IPS-18a (cell line): ENCODE measurements around the gene SIGLECL1.

Source experiments
- H3K27ac ChIP-seq: one replicate; pipeline ENCODE4 v1.5.1; 2013; ENCODE audit warnings: low read length
- H3K27me3 ChIP-seq: one replicate; pipeline ENCODE4 v1.6.1; 2013; ENCODE audit warnings: mild to moderate bottlenecking, low read length; ENCODE audit not compliant: control insufficient read depth, insufficient read depth
- H3K36me3 ChIP-seq: one replicate; pipeline ENCODE4 v1.6.1; 2013; ENCODE audit warnings: low read depth, low read length; ENCODE audit not compliant: control insufficient read depth
- H3K4me1 ChIP-seq: one replicate; pipeline ENCODE4 v1.6.1; 2013; ENCODE audit warnings: low read depth, low read length; ENCODE audit not compliant: control insufficient read depth
- H3K4me3 ChIP-seq: one replicate; pipeline ENCODE4 v1.5.1; 2013; ENCODE audit warnings: low read length
- H3K9ac ChIP-seq: one replicate; pipeline ENCODE4 v1.6.1; 2013; ENCODE audit warnings: mild to moderate bottlenecking, low read length, moderate library complexity
- H3K9me3 ChIP-seq: one replicate; pipeline ENCODE4 v1.6.1; 2013; ENCODE audit warnings: low read depth, low read length; ENCODE audit not compliant: control insufficient read depth

SIGLECL1 gene

DNA sequence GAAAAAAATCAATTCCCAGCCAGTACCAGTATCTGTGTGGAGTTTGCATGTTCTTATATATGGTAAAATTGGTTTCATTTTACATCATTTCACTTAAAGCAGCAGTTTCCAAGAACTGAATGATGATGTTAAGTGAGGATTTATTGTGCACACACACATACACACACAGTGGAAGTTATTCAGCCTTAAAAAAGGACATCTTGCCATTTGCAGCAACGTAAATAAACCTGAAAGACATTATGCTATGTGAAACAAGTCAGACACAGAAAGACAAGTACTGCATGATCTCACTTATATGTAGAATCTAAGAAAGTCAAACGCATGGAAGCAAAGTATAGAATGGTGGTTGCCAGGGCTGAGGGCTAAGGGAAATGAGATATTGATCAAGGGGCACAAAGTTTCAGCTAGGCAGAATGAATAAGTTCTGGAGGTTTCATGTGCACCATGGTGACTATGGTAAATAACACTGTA, 5.3 kb downstream of the SIGLECL1 start:
- Histone ChIP-seq H3K9ac (no peak overlapping the region), H3K27me3 (no peaks in the 10 kb centered on the region), H3K4me3 (no peak overlapping the region), H3K36me3 (no peaks in the 10 kb centered on the region), H3K4me1 (peaks cover 10% of the 10 kb centered on the region), H3K9me3 (peaks cover 2% of the 10 kb centered on the region), H3K27ac (no peak overlapping the region)

DNA sequence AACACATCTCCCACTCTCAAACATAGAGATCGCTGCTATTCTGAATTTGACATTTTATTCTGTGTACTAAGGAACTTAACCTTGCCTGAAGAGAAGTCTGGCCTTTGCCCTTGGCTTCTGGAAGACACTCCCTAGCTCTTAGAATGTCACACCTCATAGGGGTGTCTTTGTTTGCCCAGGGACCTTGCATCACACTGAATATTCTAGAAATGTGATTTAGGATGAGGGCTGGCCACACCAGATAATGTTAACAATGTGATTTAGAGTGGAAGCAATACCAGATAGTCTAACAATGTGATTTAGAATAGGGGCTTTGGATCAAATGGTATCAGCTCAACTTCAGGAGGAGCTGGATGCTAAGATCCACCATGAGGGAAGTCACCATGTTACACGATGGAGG, 6.6 kb downstream of the SIGLECL1 start:
- H3K9ac ChIP-seq: no peak overlapping the region
- H3K4me1 ChIP-seq: peaks cover 10% of the 10 kb centered on the region
- H3K4me3 ChIP-seq: no peak overlapping the region
- no peak overlapping the region for H3K27ac ChIP-seq
- no peaks in the 10 kb centered on the region for H3K36me3 ChIP-seq
- no peaks in the 10 kb centered on the region for H3K27me3 ChIP-seq
- peaks cover 2% of the 10 kb centered on the region for H3K9me3 ChIP-seq

DNA sequence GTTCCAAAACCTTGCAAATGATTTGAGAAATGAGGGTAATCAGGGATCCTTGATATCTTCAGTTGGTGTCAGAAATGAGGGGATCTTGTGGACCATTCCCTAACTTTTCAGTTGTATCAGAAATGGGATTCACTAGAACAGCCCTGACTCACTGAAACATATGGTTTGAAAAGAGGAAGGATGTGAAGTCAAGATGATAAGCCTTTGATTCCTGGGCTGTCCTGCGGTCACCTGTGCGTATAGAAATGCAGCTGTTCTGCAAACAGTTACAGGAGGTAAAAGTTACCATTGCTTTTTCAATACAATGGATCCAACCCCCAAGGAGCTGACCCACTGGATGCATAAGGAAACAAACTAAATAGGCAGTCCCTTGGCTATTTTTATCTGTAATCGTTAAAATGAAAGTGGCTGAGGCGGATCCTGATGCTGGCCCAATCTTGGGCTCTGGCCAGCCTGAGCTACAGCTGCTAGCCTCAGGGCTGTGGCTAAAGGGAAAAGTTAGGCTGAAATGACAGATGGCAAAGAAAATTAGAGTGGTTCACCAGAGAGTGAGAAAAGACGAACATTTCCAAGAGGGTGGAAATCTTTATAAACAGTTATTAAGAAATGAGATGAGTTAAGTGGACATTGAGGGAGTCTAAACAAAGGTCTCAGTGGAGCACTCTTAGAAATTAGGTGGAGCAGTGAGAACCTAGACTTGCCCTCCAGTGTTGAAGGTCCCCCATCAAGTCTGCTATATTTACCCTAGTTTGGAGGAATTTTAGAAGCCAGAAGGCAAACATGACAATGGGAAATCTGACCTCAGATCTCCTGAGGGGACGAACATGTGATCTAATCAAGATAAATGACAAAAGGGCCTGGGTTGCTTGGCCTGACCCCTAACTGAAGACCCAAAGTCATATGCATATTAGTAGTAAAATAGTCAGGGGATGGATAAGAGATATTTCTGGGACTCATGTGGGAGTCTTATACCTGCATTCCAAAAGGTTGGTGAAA, 7.6 kb downstream of the SIGLECL1 start:
- H3K27ac ChIP-seq: no peak overlapping the region

DNA sequence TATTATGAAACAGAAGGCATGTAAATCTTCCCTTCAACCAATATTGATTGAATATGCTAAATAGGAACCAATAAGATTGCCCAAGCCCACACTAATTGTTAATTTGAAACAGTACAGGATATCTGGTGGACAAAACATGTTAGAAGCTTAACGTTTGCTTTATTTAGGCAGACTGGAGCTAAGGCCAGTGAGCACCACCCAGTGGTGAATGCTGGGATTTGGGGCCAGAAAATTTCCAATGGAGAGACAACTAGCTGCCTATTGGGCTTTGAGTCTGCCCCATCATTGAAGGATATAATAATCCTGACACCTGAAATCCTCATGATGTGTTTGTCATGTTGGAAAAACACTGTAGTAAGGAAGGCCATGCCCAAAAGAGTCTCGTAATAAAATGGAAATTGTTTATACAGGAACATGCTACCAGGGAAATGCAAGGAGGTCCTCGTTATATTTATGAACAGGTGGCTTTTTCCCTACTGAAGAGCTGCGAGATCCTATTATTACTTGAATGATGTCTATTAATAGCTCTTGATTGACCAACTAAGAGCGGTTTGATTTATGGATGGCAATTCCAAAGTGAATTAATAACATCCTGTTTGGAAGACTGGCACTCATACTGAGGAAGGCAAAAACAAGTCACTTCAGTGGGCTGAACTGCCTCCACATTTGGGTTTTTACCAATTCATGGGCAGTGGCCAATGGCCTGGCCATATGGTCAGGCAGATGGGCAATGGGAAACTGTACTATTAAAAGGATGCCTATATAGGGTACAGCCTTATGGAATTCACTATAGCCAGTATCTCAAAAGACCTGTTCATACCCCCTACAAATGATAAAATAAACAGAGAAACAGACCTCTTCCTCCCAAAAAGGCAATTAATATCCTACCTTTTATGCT, 8.7 kb downstream of the SIGLECL1 start:
- H3K4me3 ChIP-seq: no peak overlapping the region
- H3K4me1 ChIP-seq: peaks cover 10% of the 10 kb centered on the region
- H3K9me3 ChIP-seq: peaks cover 2% of the 10 kb centered on the region
- no peaks in the 10 kb centered on the region for H3K27me3 ChIP-seq
- H3K36me3 ChIP-seq: no peaks in the 10 kb centered on the region
- no peak overlapping the region for H3K9ac ChIP-seq
- H3K27ac ChIP-seq: no peak overlapping the region

More for the DNA sequence above, 7.6 kb downstream of the SIGLECL1 start:
- no peak overlapping the region for H3K4me3 ChIP-seq
- peaks cover 2% of the 10 kb centered on the region for H3K9me3 ChIP-seq
- H3K27me3 ChIP-seq: no peaks in the 10 kb centered on the region
- no peaks in the 10 kb centered on the region for H3K36me3 ChIP-seq
- H3K4me1 ChIP-seq: peaks cover 10% of the 10 kb centered on the region
- H3K9ac ChIP-seq: no peak overlapping the region

DNA sequence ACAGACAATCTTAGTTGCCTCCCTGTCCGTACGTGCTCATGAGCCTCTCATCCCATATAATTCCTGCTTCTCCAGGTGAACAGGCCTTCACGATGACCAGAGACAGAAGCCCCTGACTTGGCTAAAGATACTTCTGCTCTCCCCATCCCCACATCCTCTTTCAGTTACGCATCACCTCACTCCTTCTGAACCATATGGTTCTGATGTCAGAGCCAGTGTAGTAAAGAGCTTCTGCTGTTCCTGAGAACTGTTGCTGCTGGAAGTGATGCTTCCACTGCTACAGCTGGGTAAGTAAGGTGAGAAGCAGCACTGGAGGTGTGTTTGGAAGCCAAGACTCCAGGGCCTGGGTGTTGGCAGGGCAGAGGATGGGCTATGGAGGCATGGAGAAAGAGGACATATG, 12.9 kb downstream of the SIGLECL1 start:
- H3K4me1 ChIP-seq: peaks cover 5% of the 10 kb centered on the region
- H3K36me3 ChIP-seq: no peaks in the 10 kb centered on the region
- H3K27ac ChIP-seq: no peak overlapping the region
- no peak overlapping the region for H3K9ac ChIP-seq
- no peaks in the 10 kb centered on the region for H3K9me3 ChIP-seq
- H3K4me3 ChIP-seq: no peak overlapping the region
- no peaks in the 10 kb centered on the region for H3K27me3 ChIP-seq

DNA sequence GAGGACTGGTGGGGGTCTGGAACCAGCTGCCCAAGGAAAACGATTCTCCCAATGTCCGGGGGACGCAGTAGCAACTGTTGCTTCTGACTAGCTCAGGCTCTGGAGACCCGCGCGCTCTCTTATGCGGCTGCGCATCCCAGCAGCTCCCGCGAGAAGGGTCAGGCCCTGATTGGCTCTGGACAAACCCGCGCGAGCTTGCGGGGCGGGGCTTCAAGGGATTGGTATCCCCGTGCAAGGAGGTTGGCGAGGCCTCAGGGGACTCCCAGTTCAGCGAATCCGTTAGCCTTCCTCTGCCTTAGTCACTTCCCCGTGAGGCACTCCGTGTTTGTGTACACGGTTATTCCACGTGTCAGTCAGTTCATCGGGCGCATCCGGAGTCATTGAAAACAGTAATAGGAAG, 20.2 kb downstream of the SIGLECL1 start:
- Histone ChIP-seq H3K4me1 (no peaks in the 10 kb centered on the region), H3K4me3 (no peak overlapping the region), H3K27me3 (no peaks in the 10 kb centered on the region), H3K9ac (no peak overlapping the region), H3K9me3 (no peaks in the 10 kb centered on the region), H3K27ac (no peak overlapping the region), H3K36me3 (no peaks in the 10 kb centered on the region)

DNA sequence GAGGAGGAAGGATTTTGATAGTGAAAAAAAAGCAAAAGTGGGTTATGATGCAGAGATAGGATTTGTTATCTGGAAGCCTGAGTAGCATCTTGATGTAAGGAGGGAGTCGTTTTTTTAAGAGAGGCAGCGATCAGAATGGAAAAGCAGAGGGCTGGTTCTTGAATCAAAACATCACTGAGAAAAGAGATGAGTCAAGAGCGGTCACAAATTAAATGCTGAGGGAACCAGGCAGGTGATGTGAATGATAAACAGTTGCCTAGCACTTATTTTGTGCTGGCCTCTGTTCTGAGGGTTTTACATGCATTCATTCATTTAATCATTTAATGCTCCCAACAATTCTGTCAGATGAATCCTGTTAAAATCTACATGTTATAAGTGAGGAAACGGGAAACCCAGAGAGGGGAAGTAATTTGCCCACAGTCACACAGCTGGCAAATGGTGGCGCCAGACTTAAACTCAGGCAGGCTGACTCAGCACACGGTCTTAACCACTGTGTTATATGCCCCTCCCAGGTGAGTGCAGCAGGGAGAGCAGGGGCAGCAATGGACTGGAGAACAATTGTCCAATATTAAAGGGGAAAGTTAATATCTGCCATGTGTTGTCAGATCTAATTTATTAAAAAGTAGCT, 21.4 kb downstream of the SIGLECL1 start:
- H3K9ac ChIP-seq: no peak overlapping the region
- H3K4me3 ChIP-seq: no peak overlapping the region
- no peaks in the 10 kb centered on the region for H3K27me3 ChIP-seq
- H3K4me1 ChIP-seq: no peaks in the 10 kb centered on the region
- H3K9me3 ChIP-seq: no peaks in the 10 kb centered on the region
- H3K36me3 ChIP-seq: no peaks in the 10 kb centered on the region
- H3K27ac ChIP-seq: no peak overlapping the region

DNA sequence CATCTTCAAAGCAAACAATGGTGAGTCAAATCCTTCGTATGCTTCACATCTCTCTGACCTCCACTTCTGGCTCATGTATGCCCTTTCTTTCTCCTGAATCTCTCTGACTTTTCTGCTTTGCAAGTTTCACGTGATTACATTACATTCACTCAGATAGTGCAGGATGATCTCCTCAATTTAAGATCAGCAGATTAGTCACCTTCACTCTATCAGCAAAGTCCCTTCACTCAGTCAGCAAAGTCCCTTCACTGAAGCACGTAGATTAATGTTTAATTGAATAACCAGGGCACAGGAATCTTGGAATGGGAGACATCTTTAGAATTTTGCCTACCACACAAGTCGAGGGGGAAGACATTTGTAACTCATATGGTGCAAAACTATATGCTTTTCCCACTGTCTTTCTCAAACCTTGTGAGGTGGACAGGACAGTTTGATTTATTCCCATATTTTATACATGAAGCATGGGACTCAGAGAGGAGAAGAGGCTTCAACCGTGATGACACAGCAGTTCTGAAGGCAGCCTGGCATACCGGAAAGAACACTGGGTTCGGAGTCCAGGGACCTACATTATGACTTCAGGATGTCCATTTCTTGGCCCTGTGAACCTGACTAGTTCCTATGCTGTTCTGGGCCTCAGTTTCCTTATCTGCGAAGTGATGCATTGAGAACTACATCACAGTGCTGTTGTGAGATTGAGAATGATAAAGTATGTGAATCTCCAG, 23.3 kb downstream of the SIGLECL1 start:
- Histone ChIP-seq H3K4me1 (no peaks in the 10 kb centered on the region), H3K27me3 (no peaks in the 10 kb centered on the region), H3K9ac (no peak overlapping the region), H3K36me3 (no peaks in the 10 kb centered on the region), H3K4me3 (no peak overlapping the region), H3K9me3 (no peaks in the 10 kb centered on the region), H3K27ac (no peak overlapping the region)

DNA sequence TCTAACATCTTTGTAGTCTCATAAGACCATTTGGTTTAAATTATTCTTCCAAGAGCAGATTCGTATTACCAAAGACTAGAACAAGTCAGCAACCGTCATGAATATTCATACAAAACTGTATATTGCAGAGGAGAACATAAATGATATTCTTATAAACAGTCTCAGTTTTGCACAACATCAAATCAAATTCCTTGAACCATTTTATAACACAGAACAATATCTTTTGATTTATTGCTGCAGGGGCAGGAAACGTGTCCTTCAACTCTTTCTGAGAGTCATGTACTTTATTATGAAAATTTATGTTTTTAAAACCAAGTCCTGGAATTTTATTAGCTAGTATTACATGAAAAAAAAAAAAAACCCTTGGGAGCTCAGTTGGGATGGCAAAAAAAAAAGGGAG, 26.2 kb downstream of the SIGLECL1 start:
- no peak overlapping the region for H3K4me3 ChIP-seq
- no peaks in the 10 kb centered on the region for H3K9me3 ChIP-seq
- no peaks in the 10 kb centered on the region for H3K36me3 ChIP-seq
- no peak overlapping the region for H3K27ac ChIP-seq
- H3K9ac ChIP-seq: no peak overlapping the region
- no peaks in the 10 kb centered on the region for H3K4me1 ChIP-seq
- H3K27me3 ChIP-seq: no peaks in the 10 kb centered on the region

DNA sequence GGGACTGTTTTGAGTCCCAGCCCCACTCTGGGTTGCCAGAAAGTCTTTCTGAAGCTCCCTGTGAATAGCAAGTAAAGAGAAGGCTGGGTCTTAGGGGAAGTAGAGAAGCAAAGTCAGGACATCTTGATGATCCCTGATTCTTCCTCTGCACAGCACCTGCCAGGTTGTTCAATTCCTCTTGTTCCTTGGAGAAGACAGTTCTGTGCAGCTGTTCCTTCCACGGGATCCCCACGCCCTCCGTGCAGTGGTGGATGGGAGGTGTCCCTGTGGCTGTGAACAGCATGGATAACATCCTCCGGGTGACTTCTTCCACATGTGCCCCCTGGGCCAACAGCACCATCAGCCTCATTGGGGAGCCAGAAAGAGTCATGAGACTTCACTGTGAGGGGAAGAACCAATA, 31.5 kb downstream of the SIGLECL1 start:
- Histone ChIP-seq H3K27ac (no peak overlapping the region), H3K36me3 (no peaks in the 10 kb centered on the region), H3K4me3 (no peak overlapping the region), H3K4me1 (no peaks in the 10 kb centered on the region), H3K9me3 (no peaks in the 10 kb centered on the region), H3K27me3 (no peaks in the 10 kb centered on the region), H3K9ac (no peak overlapping the region)

DNA sequence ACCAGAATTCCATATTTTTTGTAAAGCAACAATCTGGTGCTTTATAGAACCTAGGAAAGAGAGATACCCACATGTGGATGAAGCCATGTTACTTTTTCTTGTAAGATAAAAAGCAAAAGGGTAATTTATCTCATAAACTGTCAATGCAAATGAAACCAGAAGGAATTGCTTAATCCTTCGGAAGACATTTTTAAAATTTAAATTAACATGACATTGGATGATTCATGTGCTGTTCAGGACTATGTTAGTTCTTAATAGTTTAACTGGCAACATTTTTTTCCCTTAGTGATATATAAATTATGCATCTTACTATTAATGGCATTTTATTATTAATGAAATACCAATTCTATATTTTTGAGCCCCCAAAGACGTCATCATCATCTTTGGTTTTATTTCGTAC, 34.8 kb downstream of the SIGLECL1 start:
- H3K27ac ChIP-seq: no peak overlapping the region
- no peaks in the 10 kb centered on the region for H3K36me3 ChIP-seq
- no peaks in the 10 kb centered on the region for H3K27me3 ChIP-seq
- H3K9me3 ChIP-seq: no peaks in the 10 kb centered on the region
- no peak overlapping the region for H3K9ac ChIP-seq
- H3K4me3 ChIP-seq: no peak overlapping the region
- no peaks in the 10 kb centered on the region for H3K4me1 ChIP-seq
